NCI-H2029 treated with DMSO at 0.1 percent for 48 hours (cell line): ENCODE results near the gene SYT2.
"Not testable (repeated sequence)": the region's sequence is repeated elsewhere in the genome, so short reads cannot be mapped to it uniquely, and the experiment has no call there.

ENCODE experiments used
- DNase-seq: peaks from one replicate; lab custom pipeline; 2025; lab: John Stamatoyannopoulos, UW

SYT2 gene

GRCh38 chr1:202642619-202643291 lies 67.5 kb downstream of the SYT2 start:
- no peak for DNase-seq

- no peak for DNase-seq
These were observed 68.0 kb downstream of the SYT2 start for GRCh38 chr1:202642212-202642611.

- no peak for DNase-seq
These were observed 70.8 kb downstream of the SYT2 start for GRCh38 chr1:202639500-202639899.

- not testable (repeated sequence) for DNase-seq
These were observed 71.5 kb downstream of the SYT2 start for GRCh38 chr1:202638701-202639305.

GRCh38 chr1:202638019-202638700 lies 72.1 kb downstream of the SYT2 start:
- DNase-seq: no peak

GRCh38 chr1:202637321-202638018 lies 72.8 kb downstream of the SYT2 start:
- DNase-seq: not testable (repeated sequence)

- DNase-seq: not testable (repeated sequence)
These were observed 74.1 kb downstream of the SYT2 start for GRCh38 chr1:202636171-202636570.

- no peak for DNase-seq
These were observed 78.0 kb downstream of the SYT2 start for GRCh38 chr1:202632241-202632640.

- DNase-seq: no peak
These were observed 79.0 kb downstream of the SYT2 start for GRCh38 chr1:202631076-202631923.

- DNase-seq: no peak
These were observed 79.7 kb downstream of the SYT2 start for GRCh38 chr1:202630541-202630940.

- DNase-seq: not testable (repeated sequence)
These were observed 80.2 kb downstream of the SYT2 start for GRCh38 chr1:202630096-202630495.

GRCh38 chr1:202629257-202629811 lies 80.9 kb downstream of the SYT2 start:
- DNase-seq: not testable (repeated sequence)

GRCh38 chr1:202628646-202629215 lies 81.5 kb downstream of the SYT2 start:
- DNase-seq: no peak

GRCh38 chr1:202627841-202628565 lies 82.3 kb downstream of the SYT2 start:
- DNase-seq: no peak

- DNase-seq: not testable (repeated sequence)
These were observed 83.2 kb downstream of the SYT2 start for GRCh38 chr1:202627036-202627435.

- no peak for DNase-seq
These were observed 84.6 kb downstream of the SYT2 start for GRCh38 chr1:202625416-202626360.

GRCh38 chr1:202624781-202625108 lies 85.5 kb downstream of the SYT2 start:
- no peak for DNase-seq

- no peak for DNase-seq
These were observed 86.0 kb downstream of the SYT2 start for GRCh38 chr1:202624088-202624780.

GRCh38 chr1:202623476-202623875 lies 86.8 kb downstream of the SYT2 start:
- not testable (repeated sequence) for DNase-seq
